B cell (primary cell): ENCODE results near the gene DNM2.

Experiments used
- EZH2 ChIP-seq: IDR thresholded peaks from 2 replicates; pipeline ENCODE4 v1.6.1; 2012; ENCODE audit warnings: borderline replicate concordance, low read depth, mild to moderate bottlenecking, moderate library complexity, low read length; ENCODE audit not compliant: insufficient read depth, poor library complexity, severe bottlenecking
- TF ChIP-seq, protein P1 (sequence below): fragments of 200-600 bp; IDR thresholded peaks from one replicate; pipeline ENCODE4 v1.8.0; 2022; ENCODE audit warnings: antibody characterized with exemption, mild to moderate bottlenecking

DNA sequence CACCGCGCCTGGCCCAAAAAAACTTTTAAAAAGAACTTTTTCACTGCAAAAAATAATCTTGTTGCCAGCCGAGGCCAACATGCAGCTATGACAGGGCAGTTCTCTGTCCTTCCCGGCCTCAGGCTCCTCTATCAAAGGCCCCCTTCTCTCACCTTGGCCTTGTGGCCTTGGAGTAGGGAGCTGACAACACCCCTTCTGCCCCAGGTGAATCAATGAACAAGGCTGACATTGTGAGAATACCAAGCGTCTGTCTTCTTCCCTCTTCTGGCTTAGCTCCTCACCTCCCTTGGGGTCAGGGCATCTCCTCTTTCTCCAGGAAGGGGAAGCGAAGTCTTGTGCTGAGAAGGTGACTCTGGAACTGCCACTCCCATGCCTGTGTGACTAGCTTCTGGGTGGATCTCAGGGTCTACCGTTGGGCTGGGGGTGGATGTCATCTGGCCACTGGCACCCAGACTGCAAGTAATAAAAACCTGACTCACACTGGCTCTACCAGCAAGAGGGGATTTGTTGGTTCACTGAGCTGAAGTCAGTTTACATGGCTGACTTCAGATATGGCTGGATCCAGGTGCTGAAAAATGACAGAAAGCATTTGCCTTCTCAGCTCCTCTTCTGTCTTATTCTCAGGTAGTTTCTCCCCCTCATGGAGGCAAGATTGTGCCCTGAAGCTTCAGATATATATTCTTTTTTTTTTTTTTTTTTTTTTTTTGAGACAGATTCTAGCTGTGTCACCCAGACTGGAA, 136.6 kb downstream of the DNM2 start:
- TF ChIP-seq, protein P1, sequence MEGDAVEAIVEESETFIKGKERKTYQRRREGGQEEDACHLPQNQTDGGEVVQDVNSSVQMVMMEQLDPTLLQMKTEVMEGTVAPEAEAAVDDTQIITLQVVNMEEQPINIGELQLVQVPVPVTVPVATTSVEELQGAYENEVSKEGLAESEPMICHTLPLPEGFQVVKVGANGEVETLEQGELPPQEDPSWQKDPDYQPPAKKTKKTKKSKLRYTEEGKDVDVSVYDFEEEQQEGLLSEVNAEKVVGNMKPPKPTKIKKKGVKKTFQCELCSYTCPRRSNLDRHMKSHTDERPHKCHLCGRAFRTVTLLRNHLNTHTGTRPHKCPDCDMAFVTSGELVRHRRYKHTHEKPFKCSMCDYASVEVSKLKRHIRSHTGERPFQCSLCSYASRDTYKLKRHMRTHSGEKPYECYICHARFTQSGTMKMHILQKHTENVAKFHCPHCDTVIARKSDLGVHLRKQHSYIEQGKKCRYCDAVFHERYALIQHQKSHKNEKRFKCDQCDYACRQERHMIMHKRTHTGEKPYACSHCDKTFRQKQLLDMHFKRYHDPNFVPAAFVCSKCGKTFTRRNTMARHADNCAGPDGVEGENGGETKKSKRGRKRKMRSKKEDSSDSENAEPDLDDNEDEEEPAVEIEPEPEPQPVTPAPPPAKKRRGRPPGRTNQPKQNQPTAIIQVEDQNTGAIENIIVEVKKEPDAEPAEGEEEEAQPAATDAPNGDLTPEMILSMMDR, result no peak
- no peak for TF ChIP-seq EZH2
